SU-DHL-6 (cell line): Measurements from ENCODE around the gene HSPA1A.
A peak's percentile ranks its signal among the peaks of the same experiment; 100 is the strongest.
"Not testable (repeated sequence)": the region's sequence is repeated elsewhere in the genome, so short reads cannot be mapped to it uniquely, and the experiment has no call there.

Experiments used
- H2AFZ ChIP-seq: fragments of 200-600 bp; sonication (generic); 2 replicates; pipeline ENCODE4 v1.6.1; 2014; ENCODE audit warnings: low read depth, mild to moderate bottlenecking, moderate library complexity, mixed read lengths, antibody characterized with exemption, low read length; ENCODE audit not compliant: severe bottlenecking
- H3F3A ChIP-seq: fragments of 200-600 bp; shearing (Covaris generic); 2 replicates; pipeline ENCODE4 v1.6.0; 2016; ENCODE audit warnings: antibody characterized with exemption, mild to moderate bottlenecking; ENCODE audit not compliant: insufficient read depth
- H3K27ac ChIP-seq: fragments of 200-600 bp; sonication (generic); 2 replicates; pipeline ENCODE4 v1.5.1; 2016; ENCODE audit warnings: low read depth, mild to moderate bottlenecking, low read length, moderate library complexity, mixed read lengths
- H3K27me3 ChIP-seq: fragments of 200-600 bp; sonication (generic), shearing (Covaris generic); 2 replicates; pipeline ENCODE4 v1.6.0; 2014; ENCODE audit warnings: mild to moderate bottlenecking, low read length
- H3K36me3 ChIP-seq: fragments of 200-600 bp; sonication (generic); 2 replicates; pipeline ENCODE4 v1.6.1; 2014; ENCODE audit warnings: mild to moderate bottlenecking, low read length, mixed read lengths
- H3K4me2 ChIP-seq: fragments of 300-600, 200-600 bp; shearing (Covaris generic), sonication (generic); 2 replicates; pipeline ENCODE4 v1.6.0; 2014; ENCODE audit warnings: low read length, low read depth, mild to moderate bottlenecking; ENCODE audit not compliant: poor library complexity, severe bottlenecking
- H3K4me3 ChIP-seq: fragments of 200-600 bp; sonication (generic); 2 replicates; pipeline ENCODE4 v1.5.1; 2014; ENCODE audit warnings: antibody characterized with exemption, low read length, mild to moderate bottlenecking, mixed read lengths; ENCODE audit not compliant: insufficient read depth, poor library complexity, severe bottlenecking
- H3K79me2 ChIP-seq: fragments of 200-600 bp; sonication (generic); 2 replicates; pipeline ENCODE4 v1.6.1; 2014; ENCODE audit warnings: mild to moderate bottlenecking, low read length, moderate library complexity; ENCODE audit not compliant: insufficient read depth
- H3K9ac ChIP-seq: fragments of 200-600 bp; sonication (generic); 2 replicates; pipeline ENCODE4 v1.7.0; 2014; ENCODE audit warnings: mild to moderate bottlenecking, low read length
- H3K9me2 ChIP-seq: fragments of 200-600 bp; sonication (generic); replicated peaks from 2 replicates; pipeline ENCODE4 v1.6.1; 2014; ENCODE audit warnings: low read length; ENCODE audit not compliant: insufficient read depth
- H3K9me3 ChIP-seq: fragments of 200-600 bp; sonication (generic); 2 replicates; pipeline ENCODE4 v1.6.1; 2014; ENCODE audit warnings: low read length, mixed read lengths; ENCODE audit not compliant: insufficient read depth
- H4K20me1 ChIP-seq: fragments of 200-600 bp; sonication (generic); 2 replicates; pipeline ENCODE4 v1.6.1; 2014; ENCODE audit warnings: low read depth, mild to moderate bottlenecking, antibody characterized with exemption, low read length, moderate library complexity, mixed read lengths
- EZH2phosphoT487 ChIP-seq: fragments of 200-600 bp; sonication (generic), shearing (Covaris generic); conservative IDR thresholded peaks from 2 replicates; pipeline ENCODE4 v1.6.1; 2018; ENCODE audit warnings: mild to moderate bottlenecking, antibody characterized with exemption, low read length, moderate library complexity, mixed read lengths
- TF ChIP-seq, protein P1 (sequence below): fragments of 200-600 bp; sonication (generic); IDR thresholded peaks from one replicate; pipeline ENCODE4 v1.5.1; 2017; ENCODE audit warnings: antibody characterized with exemption, mild to moderate bottlenecking, low read length, moderate library complexity; ENCODE audit not compliant: insufficient read depth, poor library complexity, severe bottlenecking

HSPA1A gene

DNA sequence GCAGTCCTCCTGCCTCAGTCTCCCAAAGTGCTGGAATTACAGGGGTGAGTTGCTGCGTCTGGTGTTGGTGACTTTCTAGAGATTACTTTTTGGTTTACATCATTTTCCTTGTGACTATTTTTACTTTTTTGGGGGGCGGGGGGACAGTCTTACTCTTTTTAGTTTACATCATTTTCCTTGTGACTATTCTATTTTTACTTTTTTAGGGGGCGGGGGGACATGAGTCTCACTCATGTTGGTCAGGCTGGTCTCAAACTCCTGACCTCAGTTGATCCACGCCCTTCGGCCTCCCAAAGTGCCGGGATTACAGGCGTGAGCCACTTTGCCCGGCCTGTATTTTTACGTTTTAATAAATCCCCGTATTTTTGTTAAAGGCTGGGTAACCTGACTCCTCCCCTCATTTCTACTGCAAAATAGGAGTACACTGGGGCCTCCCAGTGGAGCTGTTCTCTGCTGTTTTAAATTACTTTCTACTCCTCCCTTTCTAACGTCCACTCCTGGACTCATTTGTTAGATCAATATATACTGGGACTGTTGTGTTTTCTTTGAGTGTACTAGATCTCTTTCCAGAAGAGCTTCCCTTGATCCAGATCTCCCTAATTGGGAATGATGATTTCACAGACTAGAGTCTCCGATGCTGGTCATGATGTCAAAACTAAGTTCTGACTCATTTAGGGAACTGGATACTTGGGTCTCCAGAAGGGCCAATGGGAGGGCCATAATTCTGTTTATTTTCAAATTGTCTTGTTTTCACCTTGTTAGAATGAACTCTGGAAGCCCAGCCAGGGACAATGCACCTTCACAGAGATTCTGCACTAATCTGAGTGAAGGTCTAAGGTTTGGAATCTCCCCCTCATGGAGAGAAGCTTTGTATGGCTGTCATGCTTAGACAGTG is 21.4 kb downstream of the HSPA1A start:
- peaks cover 50% of the 10 kb centered on the region for H3K79me2 ChIP-seq
- no peaks in the 10 kb centered on the region for H3K9me3 ChIP-seq
- peaks cover 52% of the 10 kb centered on the region for H3K36me3 ChIP-seq
- H3K9me2 ChIP-seq: no peaks in the 10 kb centered on the region
- peaks cover 94% of the 10 kb centered on the region for H3F3A ChIP-seq
- H3K4me3 ChIP-seq: peak overlapping the region; percentile 92
- no peak overlapping the region for H2AFZ ChIP-seq
- peaks cover 25% of the 10 kb centered on the region for H4K20me1 ChIP-seq
- H3K4me2 ChIP-seq: peak overlapping the region; percentile 97
- H3K9ac ChIP-seq: peak overlapping the region; percentile 96
- TF ChIP-seq, protein P1, sequence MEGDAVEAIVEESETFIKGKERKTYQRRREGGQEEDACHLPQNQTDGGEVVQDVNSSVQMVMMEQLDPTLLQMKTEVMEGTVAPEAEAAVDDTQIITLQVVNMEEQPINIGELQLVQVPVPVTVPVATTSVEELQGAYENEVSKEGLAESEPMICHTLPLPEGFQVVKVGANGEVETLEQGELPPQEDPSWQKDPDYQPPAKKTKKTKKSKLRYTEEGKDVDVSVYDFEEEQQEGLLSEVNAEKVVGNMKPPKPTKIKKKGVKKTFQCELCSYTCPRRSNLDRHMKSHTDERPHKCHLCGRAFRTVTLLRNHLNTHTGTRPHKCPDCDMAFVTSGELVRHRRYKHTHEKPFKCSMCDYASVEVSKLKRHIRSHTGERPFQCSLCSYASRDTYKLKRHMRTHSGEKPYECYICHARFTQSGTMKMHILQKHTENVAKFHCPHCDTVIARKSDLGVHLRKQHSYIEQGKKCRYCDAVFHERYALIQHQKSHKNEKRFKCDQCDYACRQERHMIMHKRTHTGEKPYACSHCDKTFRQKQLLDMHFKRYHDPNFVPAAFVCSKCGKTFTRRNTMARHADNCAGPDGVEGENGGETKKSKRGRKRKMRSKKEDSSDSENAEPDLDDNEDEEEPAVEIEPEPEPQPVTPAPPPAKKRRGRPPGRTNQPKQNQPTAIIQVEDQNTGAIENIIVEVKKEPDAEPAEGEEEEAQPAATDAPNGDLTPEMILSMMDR: no peak
- TF ChIP-seq EZH2phosphoT487: no peak
- H3K27ac ChIP-seq: peak overlapping the region; percentile 90
- no peaks in the 10 kb centered on the region for H3K27me3 ChIP-seq

DNA sequence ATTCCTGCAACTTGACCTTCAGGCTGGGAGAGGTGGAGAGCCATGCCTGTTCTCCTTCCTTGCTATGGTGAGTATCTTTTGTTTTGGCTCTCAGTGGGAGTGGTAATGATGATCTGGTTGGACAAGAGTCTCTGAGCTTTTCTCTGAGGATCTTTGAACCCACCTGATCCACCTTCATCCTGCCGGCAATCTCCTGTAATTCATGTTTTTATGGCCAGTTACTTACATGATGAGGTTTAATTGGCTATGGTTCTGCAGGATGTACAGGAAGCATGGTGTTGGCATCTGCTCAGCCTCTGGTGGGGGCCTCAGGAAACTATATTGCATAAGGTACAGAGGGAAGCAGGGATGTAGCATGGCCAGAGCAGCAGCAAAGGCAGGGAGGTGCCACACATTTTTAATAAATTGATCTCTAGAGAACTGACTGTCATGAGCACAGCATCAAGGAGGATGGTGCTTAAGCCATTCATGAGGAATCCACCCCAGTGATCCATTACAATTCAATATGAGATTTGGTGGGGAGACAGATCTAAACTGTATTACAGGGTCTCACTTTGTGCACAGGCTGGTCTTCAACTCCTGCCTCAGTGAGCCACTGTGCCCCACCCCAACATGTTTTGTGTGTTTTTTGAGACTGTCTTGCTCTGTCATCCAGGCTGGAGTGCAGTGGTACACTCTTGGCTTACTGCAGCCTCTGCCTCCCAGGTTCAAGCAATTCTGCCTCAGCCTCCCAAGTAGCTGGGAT is 22.2 kb downstream of the HSPA1A start:
- TF ChIP-seq, protein P1: no peak
- TF ChIP-seq EZH2phosphoT487: no peak
- H3K9me2 ChIP-seq: no peaks in the 10 kb centered on the region
- no peaks in the 10 kb centered on the region for H3K27me3 ChIP-seq
- peak overlapping the region; percentile 92 for H3K4me3 ChIP-seq
- peaks cover 95% of the 10 kb centered on the region for H3F3A ChIP-seq
- H3K9ac ChIP-seq: peak overlapping the region; percentile 96
- H3K27ac ChIP-seq: peak overlapping the region; percentile 90
- H3K9me3 ChIP-seq: no peaks in the 10 kb centered on the region
- peaks cover 50% of the 10 kb centered on the region for H3K79me2 ChIP-seq
- no peak overlapping the region for H2AFZ ChIP-seq
- peaks cover 25% of the 10 kb centered on the region for H4K20me1 ChIP-seq
- H3K4me2 ChIP-seq: peak overlapping the region; percentile 97
- peaks cover 52% of the 10 kb centered on the region for H3K36me3 ChIP-seq

- Histone ChIP-seq H3F3A (peaks cover 94% of the 10 kb centered on the region), H3K36me3 (peaks cover 52% of the 10 kb centered on the region), H4K20me1 (peaks cover 25% of the 10 kb centered on the region), H3K4me2 (peak overlapping the region; percentile 97), H3K4me3 (peak overlapping the region; percentile 92), H3K27ac (peak overlapping the region; percentile 90; the same call in 1 of the 2 replicates), H3K9ac (peak overlapping the region; percentile 96), H3K79me2 (peaks cover 50% of the 10 kb centered on the region)
- not testable (repeated sequence) for H3K9me2 ChIP-seq, H3K9me3 ChIP-seq, H2AFZ ChIP-seq, H3K27me3 ChIP-seq
Measured at GRCh38 chr6:31838114-31838553, 22.8 kb downstream of the HSPA1A start.
